B cell (primary cell): Measurements from ENCODE around the gene ATG3.

Source experiments
- EZH2 ChIP-seq: IDR thresholded peaks from 2 replicates; pipeline ENCODE4 v1.6.1; 2012; ENCODE audit warnings: borderline replicate concordance, low read depth, mild to moderate bottlenecking, moderate library complexity, low read length; ENCODE audit not compliant: insufficient read depth, poor library complexity, severe bottlenecking
- TF ChIP-seq, protein P1 (sequence below): fragments of 200-600 bp; IDR thresholded peaks from one replicate; pipeline ENCODE4 v1.8.0; 2022; ENCODE audit warnings: antibody characterized with exemption, mild to moderate bottlenecking

- TF ChIP-seq, protein P1, sequence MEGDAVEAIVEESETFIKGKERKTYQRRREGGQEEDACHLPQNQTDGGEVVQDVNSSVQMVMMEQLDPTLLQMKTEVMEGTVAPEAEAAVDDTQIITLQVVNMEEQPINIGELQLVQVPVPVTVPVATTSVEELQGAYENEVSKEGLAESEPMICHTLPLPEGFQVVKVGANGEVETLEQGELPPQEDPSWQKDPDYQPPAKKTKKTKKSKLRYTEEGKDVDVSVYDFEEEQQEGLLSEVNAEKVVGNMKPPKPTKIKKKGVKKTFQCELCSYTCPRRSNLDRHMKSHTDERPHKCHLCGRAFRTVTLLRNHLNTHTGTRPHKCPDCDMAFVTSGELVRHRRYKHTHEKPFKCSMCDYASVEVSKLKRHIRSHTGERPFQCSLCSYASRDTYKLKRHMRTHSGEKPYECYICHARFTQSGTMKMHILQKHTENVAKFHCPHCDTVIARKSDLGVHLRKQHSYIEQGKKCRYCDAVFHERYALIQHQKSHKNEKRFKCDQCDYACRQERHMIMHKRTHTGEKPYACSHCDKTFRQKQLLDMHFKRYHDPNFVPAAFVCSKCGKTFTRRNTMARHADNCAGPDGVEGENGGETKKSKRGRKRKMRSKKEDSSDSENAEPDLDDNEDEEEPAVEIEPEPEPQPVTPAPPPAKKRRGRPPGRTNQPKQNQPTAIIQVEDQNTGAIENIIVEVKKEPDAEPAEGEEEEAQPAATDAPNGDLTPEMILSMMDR, result no peak
- TF ChIP-seq EZH2, result no peak
Observed at GRCh38 chr3:112605285-112605684, 43.5 kb upstream of the ATG3 start.
